Common myeloid progenitor, CD34-positive (primary cell): ENCODE data around the gene DOCK9.

ENCODE experiments used
- CTCF ChIA-PET: fragments of 350-600 bp; sonication (Branson Sonifier 250); formaldehyde crosslinking; loops from one replicate; lab custom pipeline; 2021; ENCODE audit warnings: antibody characterized with exemption; lab: Charles Lee
- POLR2A ChIA-PET: fragments of 350-600 bp; sonication (Branson Sonifier 250); formaldehyde crosslinking; loops from one replicate; lab custom pipeline; 2021; ENCODE audit warnings: antibody characterized with exemption; lab: Charles Lee
- DNase-seq, 3 donors: peaks; one replicate each; pipeline versions ENCODE4 v3.0.0 to v3.0.0-alpha.2; 2013
- H3K27ac ChIP-seq, 2 experiments: 1 replicate in 1 of 2; 2 replicates in 1 of 2; pipeline ENCODE4 v1.7.0; 2013; ENCODE audit warnings: inconsistent platforms in 2 of 2, low read length in 2 of 2, mild to moderate bottlenecking in 2 of 2, low read depth in 1 of 2, moderate library complexity in 1 of 2; ENCODE audit not compliant: severe bottlenecking in 2 of 2, insufficient read depth in 1 of 2, poor library complexity in 1 of 2
- H3K27me3 ChIP-seq, 5 experiments: replicated peaks in 2 of 5; 1 replicate in 3 of 5; 2 replicates in 2 of 5; pipeline versions ENCODE4 v1.6.1 to v1.7.0; 2013; ENCODE audit warnings: low read length in 4 of 5, mild to moderate bottlenecking in 2 of 5, moderate library complexity in 2 of 5, inconsistent platforms in 1 of 5; ENCODE audit not compliant: insufficient read depth in 5 of 5, control insufficient read depth in 4 of 5
- H3K36me3 ChIP-seq, 4 experiments: 1 replicate in 2 of 4; 2 replicates in 2 of 4; pipeline versions ENCODE4 v1.6.1 to v1.7.0; 2013; ENCODE audit warnings: low read length in 3 of 4, control low read depth in 1 of 4, mild to moderate bottlenecking in 1 of 4; ENCODE audit not compliant: control insufficient read depth in 4 of 4, insufficient read depth in 4 of 4
- H3K4me1 ChIP-seq, 4 experiments: 1 replicate in 3 of 4; 2 replicates in 1 of 4; pipeline versions ENCODE4 v1.6.1 to v1.7.1; 2013; ENCODE audit warnings: low read length in 3 of 4, mild to moderate bottlenecking in 3 of 4, control low read depth in 1 of 4, inconsistent platforms in 1 of 4, moderate library complexity in 1 of 4; ENCODE audit not compliant: control insufficient read depth in 4 of 4, insufficient read depth in 4 of 4; ENCODE audit errors: control extremely low read depth in 1 of 4
- H3K4me3 ChIP-seq, 7 experiments: 1 replicate in 4 of 7; 2 replicates in 3 of 7; pipeline versions ENCODE4 v1.5.1 to v1.7.0; 2013; ENCODE audit warnings: mild to moderate bottlenecking in 7 of 7, low read length in 6 of 7, moderate library complexity in 6 of 7, inconsistent platforms in 2 of 7, low read depth in 2 of 7, control low read depth in 1 of 7; ENCODE audit not compliant: insufficient read depth in 4 of 7, control insufficient read depth in 1 of 7; ENCODE audit errors: extremely low read depth in 1 of 7
- H3K9me3 ChIP-seq, 5 experiments: 1 replicate in 4 of 5; 2 replicates in 1 of 5; pipeline versions ENCODE4 v1.6.1 to v1.7.1; 2013; ENCODE audit warnings: low read length in 4 of 5, mild to moderate bottlenecking in 2 of 5, inconsistent platforms in 1 of 5, low read depth in 1 of 5, moderate library complexity in 1 of 5; ENCODE audit not compliant: control insufficient read depth in 4 of 5, insufficient read depth in 2 of 5; ENCODE audit errors: control extremely low read depth in 1 of 5
- WGBS: methylation state at CpG from one replicate; pipeline ENCODE4 v1.1.5; 2013; ENCODE audit not compliant: insufficient coverage; 5-methylcytosine and 5-hydroxymethylcytosine counted together

The DOCK9 gene

GRCh38 chr13:98838776-98839175 is 139.1 kb downstream of the DOCK9 start:
- POLR2A ChIA-PET: no interaction called here

GRCh38 chr13:98837896-98838295 is 140.0 kb downstream of the DOCK9 start:
- H3K27ac ChIP-seq: no peak overlapping the region
- POLR2A ChIA-PET: no interaction called here
- CTCF ChIA-PET: interaction anchor here (0.8 to 2.5 kb wide), 5 partner anchors 10 to 196 kb away, joined by 3 to 13 read pairs (median 4); no protein-coding TSS in a partner anchor

More at GRCh38 chr13:98838776-98839175, 139.1 kb downstream of the DOCK9 start:
- H3K36me3 ChIP-seq: no peaks in the 10 kb centered on the region
- no peak for DNase-seq
- no peaks in the 10 kb centered on the region for H3K9me3 ChIP-seq
- no peak overlapping the region for H3K27ac ChIP-seq
- CTCF ChIA-PET: interaction anchor here (1.1 to 2.5 kb wide), 4 partner anchors 10 to 195 kb away, joined by 3 to 13 read pairs (median 6); no protein-coding TSS in a partner anchor
- H3K4me3 ChIP-seq: no peak overlapping the region
- H3K27me3 ChIP-seq: peaks cover 0 to 22% (median 11%) of the 10 kb centered on the region in 5 experiments
- peaks cover 0 to 3% (median 0%) of the 10 kb centered on the region in 4 experiments for H3K4me1 ChIP-seq
- no CpG with 5 or more reads among the region's 2 CpGs for WGBS

GRCh38 chr13:98835156-98835555 is 142.7 kb downstream of the DOCK9 start:
- no peak overlapping the region for H3K27ac ChIP-seq

More at GRCh38 chr13:98837896-98838295, 140.0 kb downstream of the DOCK9 start:
- Histone ChIP-seq H3K9me3 (peaks cover 0 to under 1% (median 0%) of the 10 kb centered on the region in 5 experiments), H3K27me3 (peaks cover 0 to 27% (median 11%) of the 10 kb centered on the region in 5 experiments), H3K4me1 (no peaks in the 10 kb centered on the region), H3K36me3 (no peaks in the 10 kb centered on the region), H3K4me3 (no peak overlapping the region)
- no peak for DNase-seq
- 100% methylated on average over 3 of the region's 3 CpGs for WGBS

GRCh38 chr13:98834254-98834960 is 143.5 kb downstream of the DOCK9 start:
- Histone ChIP-seq H3K36me3 (no peaks in the 10 kb centered on the region), H3K4me3 (no peak overlapping the region), H3K9me3 (peaks cover 0 to 2% (median 0%) of the 10 kb centered on the region in 5 experiments), H3K27ac (no peak overlapping the region), H3K27me3 (peaks cover 0 to 38% (median 7%) of the 10 kb centered on the region in 5 experiments), H3K4me1 (no peaks in the 10 kb centered on the region)
- no peak for DNase-seq
- ChIA-PET POLR2A (no interaction called here), CTCF (interaction anchor here (0.7 to 1.2 kb wide), 2 partner anchors 15 to 200 kb away, joined by 4 read pairs; no protein-coding TSS in a partner anchor)
- 84% methylated on average over 7 of the region's 7 CpGs for whole genome bisulfite sequencing

More at GRCh38 chr13:98835156-98835555, 142.7 kb downstream of the DOCK9 start:
- ChIA-PET CTCF (interaction anchor here (0.6 to 1.2 kb wide), 3 partner anchors 14 to 199 kb away, joined by 3 to 4 read pairs (median 4); no protein-coding TSS in a partner anchor), POLR2A (no interaction called here)
- Histone ChIP-seq H3K9me3 (peaks cover 0 to 2% (median 0%) of the 10 kb centered on the region in 5 experiments), H3K36me3 (no peaks in the 10 kb centered on the region), H3K4me3 (no peak overlapping the region), H3K27me3 (peaks cover 0 to 35% (median 11%) of the 10 kb centered on the region in 5 experiments), H3K4me1 (no peaks in the 10 kb centered on the region)
- WGBS: 100% methylated on average over 2 of the region's 3 CpGs
- DNase-seq: no peak

- no peaks in the 10 kb centered on the region for H3K4me1 ChIP-seq
- CTCF ChIA-PET: interaction anchor here (1.1 to 3.0 kb wide), 2 partner anchors 11 to 975 kb away, joined by 4 to 9 read pairs; no protein-coding TSS in a partner anchor
Measured at GRCh38 chr13:98831236-98831635, 146.6 kb downstream of the DOCK9 start.

GRCh38 chr13:98829541-98829940 is 148.3 kb downstream of the DOCK9 start:
- Histone ChIP-seq H3K27ac (no peak overlapping the region), H3K27me3 (peaks cover 0 to 41% (median 3%) of the 10 kb centered on the region in 5 experiments), H3K4me1 (no peaks in the 10 kb centered on the region), H3K9me3 (peaks cover 0 to 7% (median 0%) of the 10 kb centered on the region in 5 experiments), H3K36me3 (no peaks in the 10 kb centered on the region), H3K4me3 (no peak overlapping the region)
- 95% methylated on average over 2 of the region's 5 CpGs for whole genome bisulfite sequencing
- CTCF ChIA-PET: interaction anchor here (1.5 to 2.6 kb wide), 3 partner anchors 10 to 213 kb away, joined by 3 to 13 read pairs (median 4); no protein-coding TSS in a partner anchor
- POLR2A ChIA-PET: no interaction called here
- no peak for DNase-seq

More at GRCh38 chr13:98831236-98831635, 146.6 kb downstream of the DOCK9 start:
- H3K9me3 ChIP-seq: peaks cover 0 to 7% (median 0%) of the 10 kb centered on the region in 5 experiments
- no peaks in the 10 kb centered on the region for H3K36me3 ChIP-seq
- peaks cover 0 to 43% (median 3%) of the 10 kb centered on the region in 5 experiments for H3K27me3 ChIP-seq
- no peak overlapping the region for H3K4me3 ChIP-seq
- no peak overlapping the region for H3K27ac ChIP-seq
- 87% methylated on average over 7 of the region's 8 CpGs for WGBS
- DNase-seq: no peak
- POLR2A ChIA-PET: no interaction called here
